Nasal cavity respiratory epithelium epithelial cell of viscerocranial mucosa (primary cell): ENCODE measurements around the gene CELA3B. TPM values are rescaled to one million over a fixed set of nuclear protein-coding genes. Genes with fewer than 3 reads are reported as not detected.

Source experiments
- total RNA-seq: library from RNA; depleted of rRNA; stranded (reverse); fragments of >200 nt; gene quantifications from 2 replicates; pipeline ENCODE4 v1.2.3, GENCODE V29; 2014

The CELA3B gene
- total RNA-seq: not detected in 2 replicates

GRCh38 chr1:21976703-21977239 is at the start of gene CELA3B:
Gene CELA3B, plus strand, starts transcription at chr1:21977022. Its CDS starts 18 bp downstream, at chr1:21977040.

GRCh38 chr1:21937034-21937371 is 39.8 kb upstream of the CELA3B start, which contains the start of gene HSPG2:
Gene HSPG2, minus strand, starts transcription at chr1:21937310. Its CDS starts 93 bp downstream, at chr1:21937217.

GRCh38 chr1:22001409-22001808 is 24.6 kb downstream of the CELA3B start, which contains the start of gene CELA3A:
Gene CELA3A, plus strand, starts transcription at chr1:22001657. Its CDS starts 18 bp downstream, at chr1:22001675.

Other genes with a start within 250 kb of the CELA3B start
- gene USP48, start 193.9 kb upstream of the CELA3B start, total RNA-seq: 35.2 and 57.6 TPM in 2 replicates
- not detected in 2 replicates for gene LDLRAD2, start 164.8 kb upstream of the CELA3B start, total RNA-seq
- gene HSPG2, start 39.7 kb upstream of the CELA3B start, total RNA-seq: 49.2 and 521 TPM in 2 replicates
- not detected in 2 replicates for gene CELA3A, start 24.6 kb downstream of the CELA3B start, total RNA-seq
- 322 and 370 TPM in 2 replicates for gene CDC42, start 75.7 kb downstream of the CELA3B start, total RNA-seq
- 0.68 and 14.7 TPM in 2 replicates for gene WNT4, start 166.1 kb downstream of the CELA3B start, total RNA-seq